Activated T-cell treated with anti-CD3 and anti-CD28 coated beads, Interleukin-2, amount 50 U/mL, for 72 hours (primary cell): ENCODE measurements around the gene TBC1D9B. TPM values are rescaled to one million over a fixed set of nuclear protein-coding genes. Genes with fewer than 3 reads are reported as not detected.

Experiments used
- ATAC-seq, 2 donors: fragments of 150-1000 bp; cut with Tn5 transposase; replicated peaks in 1 of 2; 2 replicates each; pipeline ENCODE4 v1.10.0; 2021; ENCODE audit warnings: moderate library complexity in 2 of 2, mild to moderate bottlenecking in 1 of 2
- DNase-seq, 2 donors: peaks; one replicate each; pipeline ENCODE4 v3.0.0; 2021 to 2022; ENCODE audit warnings: mixed read lengths in 1 of 2
- H3K27ac Mint-ChIP-seq: one replicate; pipeline ENCODE4 v1.8.0; 2022; ENCODE audit warnings: mild to moderate bottlenecking, moderate library complexity, mixed read lengths
- H3K27me3 Mint-ChIP-seq: one replicate; pipeline ENCODE4 v1.8.0; 2022; ENCODE audit warnings: low read depth, mixed read lengths
- H3K36me3 Mint-ChIP-seq, 2 donors: one replicate each; pipeline ENCODE4 v1.8.0; 2022; ENCODE audit warnings: mixed read lengths in 2 of 2, mild to moderate bottlenecking in 1 of 2; ENCODE audit not compliant: insufficient read depth in 2 of 2
- H3K4me1 Mint-ChIP-seq: one replicate; pipeline ENCODE4 v1.8.0; 2022; ENCODE audit warnings: low read depth, mixed read lengths
- H3K4me3 Mint-ChIP-seq, 2 donors: one replicate each; pipeline ENCODE4 v1.8.0; 2022; ENCODE audit warnings: mild to moderate bottlenecking in 2 of 2, mixed read lengths in 2 of 2, moderate library complexity in 2 of 2
- H3K9me3 Mint-ChIP-seq, 2 donors: one replicate each; pipeline ENCODE4 v1.8.0; 2022; ENCODE audit warnings: mixed read lengths in 2 of 2
- total RNA-seq, 2 donors: library from RNA; stranded (reverse); gene quantifications; one replicate each; pipeline ENCODE4 v1.2.3, GENCODE V29; 2022

Gene TBC1D9B
- total RNA-seq, 2 donors from 2014 or later: 62.5 to 72.3 TPM

GRCh38 chr5:179812135-179812825 lies 95.4 kb downstream of the TBC1D9B start:
- H3K27me3 Mint-ChIP-seq: no peaks in the 10 kb centered on the region
- H3K4me3 Mint-ChIP-seq: no peak overlapping the region
- H3K4me1 Mint-ChIP-seq: peaks cover under 1% of the 10 kb centered on the region
- ATAC-seq (no peak), DNase-seq (no peak)
- no peaks in the 10 kb centered on the region for H3K9me3 Mint-ChIP-seq
- peaks cover 4 to 6% of the 10 kb centered on the region in 2 donors for H3K36me3 Mint-ChIP-seq
- no peak overlapping the region for H3K27ac Mint-ChIP-seq

Other genes starting within 250 kb of the TBC1D9B start
- under 1 TPM in 1 of 2 donors, not detected in 1; 0.44 TPM for gene CBY3, start 226.9 kb downstream of the TBC1D9B start, total RNA-seq
- gene CANX, start 208.9 kb downstream of the TBC1D9B start, total RNA-seq: 100 to 1,000 TPM; 572 to 714 TPM
- gene MAML1, start 175.1 kb downstream of the TBC1D9B start, total RNA-seq: 10 to 100 TPM; 26.9 to 28.0 TPM
- gene LTC4S, start 113.9 kb downstream of the TBC1D9B start, total RNA-seq: 1 to 10 TPM; 1.5 TPM
- 100 to 1,000 TPM; 101 to 108 TPM for gene MGAT4B, start 101.0 kb downstream of the TBC1D9B start, total RNA-seq
- 100 to 1,000 TPM; 213 to 226 TPM for gene SQSTM1, start 87.0 kb downstream of the TBC1D9B start, total RNA-seq
- 10 to 100 TPM; 26.4 to 33.3 TPM for gene MRNIP, start 49.1 kb downstream of the TBC1D9B start, total RNA-seq
- 10 to 100 TPM; 17.7 to 23.6 TPM for gene RNF130, start 163.9 kb upstream of the TBC1D9B start, total RNA-seq